GM13977 (cell line): ENCODE results near the gene RAB30.

Experiments used
- DNase-seq: peaks from one replicate; pipeline ENCODE4 v3.0.0; 2012; ENCODE audit warnings: low spot score
- CTCF ChIP-seq: IDR thresholded peaks from 2 replicates; pipeline ENCODE4 v1.5.1; 2012; ENCODE audit warnings: mild to moderate bottlenecking, control low read depth; ENCODE audit not compliant: insufficient read depth; ENCODE audit errors: extremely low read depth, missing control alignments
- in situ Hi-C: fragments of 300-500 bp; cut with MboI; formaldehyde crosslinking; loops from one replicate; pipeline ENCODE4 v1.12.0; 2022; ENCODE audit warnings: low sequenced_read_pairs, low pct_unique_long_range_greater_than_20kb, mixed read lengths, inconsistent platforms; ENCODE audit not compliant: unreplicated experiment

RAB30 gene

GRCh38 chr11:82995754-82996398 lies 75.8 kb downstream of the RAB30 start:
- in situ Hi-C loops = no loop called here
- peak; percentile 24 for DNase-seq
- no peak for TF ChIP-seq CTCF

GRCh38 chr11:82995235-82995634 lies 76.5 kb downstream of the RAB30 start:
- no peak for DNase-seq
- TF ChIP-seq CTCF = no peak

DNA sequence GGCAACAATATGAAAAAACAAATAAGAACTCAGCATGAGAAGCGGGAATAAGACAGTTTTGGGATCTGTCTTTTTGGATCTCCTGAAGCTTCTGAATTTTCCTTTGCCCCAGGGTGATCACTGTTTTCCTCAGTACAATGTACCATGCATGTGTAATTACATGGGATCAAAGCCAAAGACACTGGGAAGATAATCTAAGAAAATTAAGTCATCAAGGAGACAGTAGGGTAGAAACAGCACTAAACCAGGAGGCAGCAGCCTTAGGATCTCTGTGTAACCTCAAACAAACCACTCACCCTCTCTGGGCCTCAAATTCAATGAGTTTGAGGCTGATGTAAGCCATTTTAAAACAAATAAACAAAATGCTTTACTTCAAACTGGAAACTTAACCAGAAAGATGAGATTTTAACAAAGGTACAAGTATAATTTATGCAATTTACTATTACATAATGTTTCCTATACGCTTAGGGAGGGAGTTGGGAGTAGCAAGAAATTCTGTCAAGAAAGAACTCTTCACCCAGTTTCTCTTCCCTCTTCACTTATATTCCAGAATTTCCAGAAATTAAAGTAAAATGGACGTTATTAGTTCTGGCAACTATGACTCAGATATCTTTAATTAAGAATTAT lies 77.0 kb downstream of the RAB30 start:
- TF ChIP-seq CTCF = no peak
- in situ Hi-C loops = no loop called here
- no peak for DNase-seq

More at GRCh38 chr11:82995235-82995634, 76.5 kb downstream of the RAB30 start:
- in situ Hi-C loops = no loop called here

GRCh38 chr11:82992223-82992622 lies 79.5 kb downstream of the RAB30 start:
- in situ Hi-C loops = no loop called here
- no peak for TF ChIP-seq CTCF
- no peak for DNase-seq

GRCh38 chr11:82989628-82990404 lies 81.9 kb downstream of the RAB30 start:
- no peak for DNase-seq
- TF ChIP-seq CTCF = no peak
- in situ Hi-C loops = no loop called here

- DNase-seq = no peak
- TF ChIP-seq CTCF = no peak
- in situ Hi-C loops = no loop called here
Measured at GRCh38 chr11:82988936-82989627, 82.6 kb downstream of the RAB30 start.
